Activated naive CD4-positive, alpha-beta T cell treated with anti-CD3 and anti-CD28 coated beads for 36 hours (primary cell): ENCODE measurements around the gene ZGPAT. TPM values are rescaled to one million over a fixed set of nuclear protein-coding genes. Genes with fewer than 3 reads are reported as not detected.
"Not testable (repeated sequence)": the region's sequence is repeated elsewhere in the genome, so short reads cannot be mapped to it uniquely, and the experiment has no call there.

Experiments
- CTCF ChIA-PET: fragments of 350-600 bp; sonication (Branson Sonifier 250); formaldehyde crosslinking; loops from one replicate; lab custom pipeline; 2021; ENCODE audit warnings: antibody characterized with exemption; lab: Charles Lee
- DNase-seq: peaks from one replicate; pipeline ENCODE4 v3.0.0-alpha.2; 2020
- H3K27ac Mint-ChIP-seq: one replicate; pipeline ENCODE4 v1.8.0; 2021; ENCODE audit warnings: mild to moderate bottlenecking, mixed read lengths
- H3K27me3 Mint-ChIP-seq: one replicate; pipeline ENCODE4 v1.8.0; 2021; ENCODE audit warnings: low read depth, mixed read lengths
- H3K36me3 Mint-ChIP-seq: one replicate; pipeline ENCODE4 v1.8.0; 2021; ENCODE audit warnings: low read depth, mixed read lengths
- H3K4me1 Mint-ChIP-seq: one replicate; pipeline ENCODE4 v1.8.0; 2021; ENCODE audit warnings: low read depth, mixed read lengths
- H3K4me3 Mint-ChIP-seq: one replicate; pipeline ENCODE4 v1.8.0; 2021; ENCODE audit warnings: mild to moderate bottlenecking, moderate library complexity, mixed read lengths
- H3K9me3 Mint-ChIP-seq: one replicate; pipeline ENCODE4 v1.8.0; 2021; ENCODE audit warnings: mixed read lengths
- intact Hi-C: fragments of 100-400 bp; cut with micrococcal nuclease; formaldehyde crosslinking; loops from one replicate; pipeline ENCODE4 v1.15.1; 2023
- total RNA-seq, 2 experiments: library from RNA; stranded (reverse); gene quantifications; one replicate each; pipeline ENCODE4 v1.2.3, GENCODE V29; 2021

Gene ZGPAT
- total RNA-seq, 2 experiments from 2014 or later, result 15.3 to 18.0 TPM

- intact Hi-C loops, result no loop called here
- Mint-ChIP-seq H3K9me3 (no peaks in the 10 kb centered on the region), H3K4me1 (peaks cover 6% of the 10 kb centered on the region), H3K4me3 (no peak overlapping the region), H3K27me3 (no peaks in the 10 kb centered on the region), H3K36me3 (peaks cover 23% of the 10 kb centered on the region), H3K27ac (peak overlapping the region; percentile 47)
- DNase-seq, result no peak
- CTCF ChIA-PET, result no interaction called here
These were observed 42.8 kb upstream of the ZGPAT start for GRCh38 chr20:63664861-63665594.

- no peak for DNase-seq
- H3K27me3 Mint-ChIP-seq, result no peaks in the 10 kb centered on the region
- CTCF ChIA-PET, result no interaction called here
- H3K4me3 Mint-ChIP-seq, result no peak overlapping the region
- no peaks in the 10 kb centered on the region for H3K9me3 Mint-ChIP-seq
- no peak overlapping the region for H3K27ac Mint-ChIP-seq
- peaks cover 20% of the 10 kb centered on the region for H3K36me3 Mint-ChIP-seq
- H3K4me1 Mint-ChIP-seq, result peaks cover 1% of the 10 kb centered on the region
- intact Hi-C loops, result no loop called here
These were observed 42.1 kb upstream of the ZGPAT start for GRCh38 chr20:63665708-63666107.

- intact Hi-C loops, result no loop called here
- Mint-ChIP-seq H3K36me3 (peaks cover 17% of the 10 kb centered on the region), H3K9me3 (no peaks in the 10 kb centered on the region), H3K27me3 (no peaks in the 10 kb centered on the region), H3K4me1 (no peaks in the 10 kb centered on the region), H3K27ac (no peak overlapping the region), H3K4me3 (no peak overlapping the region)
- no peak for DNase-seq
- CTCF ChIA-PET, result interaction anchor here (0.7 kb wide), 1 partner anchor 52 kb away, joined by 4 read pairs; no protein-coding TSS in a partner anchor
These were observed 40.0 kb upstream of the ZGPAT start for GRCh38 chr20:63667858-63668257.

- intact Hi-C loops, result no loop called here
- DNase-seq, result no peak
- Mint-ChIP-seq H3K9me3 (no peaks in the 10 kb centered on the region), H3K4me1 (no peaks in the 10 kb centered on the region), H3K27ac (no peak overlapping the region), H3K4me3 (no peak overlapping the region), H3K36me3 (peaks cover 17% of the 10 kb centered on the region), H3K27me3 (no peaks in the 10 kb centered on the region)
- CTCF ChIA-PET, result interaction anchor here (0.7 kb wide), 1 partner anchor 52 kb away, joined by 4 read pairs; no protein-coding TSS in a partner anchor
These were observed 39.5 kb upstream of the ZGPAT start for GRCh38 chr20:63668351-63668750.

GRCh38 chr20:63671695-63672094 lies 36.1 kb upstream of the ZGPAT start:
- H3K9me3 Mint-ChIP-seq, intact Hi-C loops, H3K4me1 Mint-ChIP-seq, H3K27me3 Mint-ChIP-seq, DNase-seq, H3K4me3 Mint-ChIP-seq, H3K27ac Mint-ChIP-seq: not testable (repeated sequence)
- CTCF ChIA-PET, result interaction anchor here (1.1 kb wide), 1 partner anchor 55 kb away, joined by 3 read pairs; no protein-coding TSS in a partner anchor
- H3K36me3 Mint-ChIP-seq, result peaks cover 27% of the 10 kb centered on the region

- Mint-ChIP-seq H3K27ac (no peak overlapping the region), H3K9me3 (no peaks in the 10 kb centered on the region), H3K4me1 (no peaks in the 10 kb centered on the region), H3K27me3 (no peaks in the 10 kb centered on the region), H3K36me3 (peaks cover 24% of the 10 kb centered on the region), H3K4me3 (no peak overlapping the region)
- no peak for DNase-seq
- CTCF ChIA-PET, result interaction anchor here (1.1 kb wide), 1 partner anchor 56 kb away, joined by 3 read pairs; no protein-coding TSS in a partner anchor
- intact Hi-C loops, result no loop called here
These were observed 35.2 kb upstream of the ZGPAT start for GRCh38 chr20:63672666-63673065.

GRCh38 chr20:63673951-63674350 lies 33.9 kb upstream of the ZGPAT start:
- no peak overlapping the region for H3K27ac Mint-ChIP-seq
- no peaks in the 10 kb centered on the region for H3K9me3 Mint-ChIP-seq
- no peak overlapping the region for H3K4me3 Mint-ChIP-seq
- intact Hi-C loops, result no loop called here
- no peaks in the 10 kb centered on the region for H3K27me3 Mint-ChIP-seq
- CTCF ChIA-PET, result no interaction called here
- no peaks in the 10 kb centered on the region for H3K4me1 Mint-ChIP-seq
- no peak for DNase-seq
- H3K36me3 Mint-ChIP-seq, result peaks cover 18% of the 10 kb centered on the region

- H3K27me3 Mint-ChIP-seq, result no peaks in the 10 kb centered on the region
- peaks cover 16% of the 10 kb centered on the region for H3K36me3 Mint-ChIP-seq
- H3K9me3 Mint-ChIP-seq, result no peaks in the 10 kb centered on the region
- CTCF ChIA-PET, result no interaction called here
- DNase-seq, result no peak
- no peak overlapping the region for H3K27ac Mint-ChIP-seq
- H3K4me1 Mint-ChIP-seq, result no peaks in the 10 kb centered on the region
- no peak overlapping the region for H3K4me3 Mint-ChIP-seq
- intact Hi-C loops, result no loop called here
These were observed 32.0 kb upstream of the ZGPAT start for GRCh38 chr20:63675681-63676368.

- H3K4me1 Mint-ChIP-seq, result no peaks in the 10 kb centered on the region
- no peak overlapping the region for H3K4me3 Mint-ChIP-seq
- no peaks in the 10 kb centered on the region for H3K27me3 Mint-ChIP-seq
- intact Hi-C loops, result no loop called here
- DNase-seq, result no peak
- CTCF ChIA-PET, result no interaction called here
- no peaks in the 10 kb centered on the region for H3K9me3 Mint-ChIP-seq
- H3K27ac Mint-ChIP-seq, result no peak overlapping the region
- H3K36me3 Mint-ChIP-seq, result peaks cover 16% of the 10 kb centered on the region
These were observed 29.8 kb upstream of the ZGPAT start for GRCh38 chr20:63678071-63678470.

GRCh38 chr20:63678667-63679465 lies 29.0 kb upstream of the ZGPAT start:
- peak; percentile 4 for DNase-seq
- peaks cover 16% of the 10 kb centered on the region for H3K36me3 Mint-ChIP-seq
- no peaks in the 10 kb centered on the region for H3K27me3 Mint-ChIP-seq
- peaks cover 1% of the 10 kb centered on the region for H3K4me1 Mint-ChIP-seq
- intact Hi-C loops, result no loop called here
- no peaks in the 10 kb centered on the region for H3K9me3 Mint-ChIP-seq
- CTCF ChIA-PET, result no interaction called here
- no peak overlapping the region for H3K27ac Mint-ChIP-seq
- no peak overlapping the region for H3K4me3 Mint-ChIP-seq

GRCh38 chr20:63679799-63680305 lies 28.0 kb upstream of the ZGPAT start:
- Mint-ChIP-seq H3K9me3 (no peaks in the 10 kb centered on the region), H3K4me1 (peaks cover 7% of the 10 kb centered on the region), H3K27me3 (no peaks in the 10 kb centered on the region), H3K27ac (no peak overlapping the region), H3K36me3 (peaks cover 18% of the 10 kb centered on the region), H3K4me3 (no peak overlapping the region)
- intact Hi-C loops, result no loop called here
- DNase-seq, result no peak
- CTCF ChIA-PET, result no interaction called here

GRCh38 chr20:63680427-63680826 lies 27.4 kb upstream of the ZGPAT start:
- CTCF ChIA-PET, result no interaction called here

More at GRCh38 chr20:63680427-63680826, 27.4 kb upstream of the ZGPAT start:
- Mint-ChIP-seq H3K27ac (no peak overlapping the region), H3K27me3 (no peaks in the 10 kb centered on the region), H3K9me3 (no peaks in the 10 kb centered on the region), H3K4me1 (peaks cover 10% of the 10 kb centered on the region), H3K4me3 (no peak overlapping the region), H3K36me3 (peaks cover 15% of the 10 kb centered on the region)
- intact Hi-C loops, result no loop called here
- DNase-seq, result no peak
